ENCODE results near the gene RNF225. TPM values are rescaled to one million over a fixed set of nuclear protein-coding genes. Genes with fewer than 3 reads are reported as not detected.

RNF225 gene
- total and polyA plus RNA-seq, 2 of the 13 experiments (the other 11 are each of a cell fraction or from before 2014, with no cell fraction given), result not detected

- TF ChIP-seq SMARCC2 (IDR thresholded peaks at IDR 0.05) (no peak), ZNF644 (CRISPR knock-in tag; IDR thresholded peaks at IDR 0.05; ENCODE audit: low read depth) (no peak), NFE2L1 (CRISPR knock-in tag; IDR thresholded peaks at IDR 0.05; ENCODE audit: borderline replicate concordance) (no peak), ZNF564 (CRISPR knock-in tag; IDR thresholded peaks at IDR 0.05) (no peak), EZH2 (conservative IDR thresholded peaks at IDR 0.05; ENCODE audit: low read depth, low read length) (no peak), ZSCAN30 (CRISPR knock-in tag; IDR thresholded peaks at IDR 0.05) (no peak), RARG (CRISPR knock-in tag; IDR thresholded peaks at IDR 0.05; ENCODE audit: low read depth) (peak; percentile 79; the same call in 1 of the 2 replicates), GATAD2A (CRISPR knock-in tag; IDR thresholded peaks at IDR 0.05) (no peak), ZNF639 (CRISPR knock-in tag; conservative IDR thresholded peaks at IDR 0.05) (peak; percentile 79; the same call in 1 of the 2 replicates), ZBTB21 (CRISPR knock-in tag; IDR thresholded peaks at IDR 0.05) (0 out of 2 replicates have a peak, but pooled peaks have one; percentile 56), GABPA (IDR thresholded peaks at IDR 0.05; ENCODE audit: low read depth, low read length) (peak; percentile 82), GABPA (CRISPR knock-in tag; IDR thresholded peaks at IDR 0.05; ENCODE audit: low read depth) (peak; percentile 97), TFDP2 (CRISPR knock-in tag; IDR thresholded peaks at IDR 0.05) (peak; percentile 67), ZNF414 (CRISPR knock-in tag; IDR thresholded peaks at IDR 0.05) (0 out of 2 replicates have a peak, but pooled peaks have one; percentile 38), ZHX2 (IDR thresholded peaks at IDR 0.05; ENCODE audit: low read depth) (peak; percentile 71; the same call in 1 of the 2 replicates), ZHX2 (CRISPR knock-in tag; IDR thresholded peaks at IDR 0.05; ENCODE audit: borderline replicate concordance) (no peak; the same call in 1 of the 2 replicates), ZNF383 (CRISPR knock-in tag; IDR thresholded peaks at IDR 0.05; ENCODE audit: borderline replicate concordance) (0 out of 2 replicates have a peak, but pooled peaks have one; percentile 56), ZMYM2 (CRISPR knock-in tag; IDR thresholded peaks at IDR 0.05) (peak; percentile 32; the same call in 1 of the 2 replicates), DMTF1 (CRISPR knock-in tag; IDR thresholded peaks at IDR 0.05) (no peak)
Observed at GRCh38 chr19:58386576-58387337, 8.7 kb upstream of the RNF225 start, which contains the start of gene RPS5 (continued).
